ENCODE data around the gene ECSIT.

Gene ECSIT

DNA sequence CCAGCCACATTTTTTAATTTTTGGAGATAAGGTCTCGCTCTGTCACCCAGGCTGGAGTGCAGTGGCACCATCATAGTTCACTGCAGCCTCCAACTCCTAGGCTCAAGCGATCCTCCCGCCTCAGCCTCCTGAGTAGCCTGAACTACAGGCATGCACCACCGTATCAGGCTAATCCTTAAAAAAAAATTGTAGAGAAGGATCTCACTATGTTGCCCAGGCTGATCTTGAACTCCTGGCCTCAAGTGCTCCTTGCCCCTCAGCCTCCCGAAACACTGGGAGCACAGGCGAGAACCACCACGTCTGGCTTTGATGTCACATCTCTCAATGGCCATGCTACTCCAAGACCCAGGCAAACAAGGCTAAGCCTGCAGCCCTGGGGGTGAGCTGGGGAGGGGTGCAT is 72.3 kb downstream of the ECSIT start:
- no peak for DNase-seq (ENCODE audit: low read depth in 1 of 2, low spot score in 1 of 2)
- no peak overlapping the region for H3K27ac ChIP-seq (replicated peaks)
- no peaks in the 10 kb centered on the region for H3K27me3 ChIP-seq (ENCODE audit: insufficient read depth, poor library complexity, severe bottlenecking)
- TF ChIP-seq SPI1 (IDR thresholded peaks at IDR 0.05; ENCODE audit: borderline replicate concordance, low read depth) (no peak), POLR2AphosphoS5 (IDR thresholded peaks at IDR 0.05; ENCODE audit: low read depth) (no peak), GABPA (IDR thresholded peaks at IDR 0.05; ENCODE audit: low read depth) (no peak)
- TF ChIP-seq, protein P1, sequence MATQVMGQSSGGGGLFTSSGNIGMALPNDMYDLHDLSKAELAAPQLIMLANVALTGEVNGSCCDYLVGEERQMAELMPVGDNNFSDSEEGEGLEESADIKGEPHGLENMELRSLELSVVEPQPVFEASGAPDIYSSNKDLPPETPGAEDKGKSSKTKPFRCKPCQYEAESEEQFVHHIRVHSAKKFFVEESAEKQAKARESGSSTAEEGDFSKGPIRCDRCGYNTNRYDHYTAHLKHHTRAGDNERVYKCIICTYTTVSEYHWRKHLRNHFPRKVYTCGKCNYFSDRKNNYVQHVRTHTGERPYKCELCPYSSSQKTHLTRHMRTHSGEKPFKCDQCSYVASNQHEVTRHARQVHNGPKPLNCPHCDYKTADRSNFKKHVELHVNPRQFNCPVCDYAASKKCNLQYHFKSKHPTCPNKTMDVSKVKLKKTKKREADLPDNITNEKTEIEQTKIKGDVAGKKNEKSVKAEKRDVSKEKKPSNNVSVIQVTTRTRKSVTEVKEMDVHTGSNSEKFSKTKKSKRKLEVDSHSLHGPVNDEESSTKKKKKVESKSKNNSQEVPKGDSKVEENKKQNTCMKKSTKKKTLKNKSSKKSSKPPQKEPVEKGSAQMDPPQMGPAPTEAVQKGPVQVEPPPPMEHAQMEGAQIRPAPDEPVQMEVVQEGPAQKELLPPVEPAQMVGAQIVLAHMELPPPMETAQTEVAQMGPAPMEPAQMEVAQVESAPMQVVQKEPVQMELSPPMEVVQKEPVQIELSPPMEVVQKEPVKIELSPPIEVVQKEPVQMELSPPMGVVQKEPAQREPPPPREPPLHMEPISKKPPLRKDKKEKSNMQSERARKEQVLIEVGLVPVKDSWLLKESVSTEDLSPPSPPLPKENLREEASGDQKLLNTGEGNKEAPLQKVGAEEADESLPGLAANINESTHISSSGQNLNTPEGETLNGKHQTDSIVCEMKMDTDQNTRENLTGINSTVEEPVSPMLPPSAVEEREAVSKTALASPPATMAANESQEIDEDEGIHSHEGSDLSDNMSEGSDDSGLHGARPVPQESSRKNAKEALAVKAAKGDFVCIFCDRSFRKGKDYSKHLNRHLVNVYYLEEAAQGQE (IDR thresholded peaks at IDR 0.05; ENCODE audit: insufficient replicate concordance, low read depth) = no peak
- TF ChIP-seq, protein P2, sequence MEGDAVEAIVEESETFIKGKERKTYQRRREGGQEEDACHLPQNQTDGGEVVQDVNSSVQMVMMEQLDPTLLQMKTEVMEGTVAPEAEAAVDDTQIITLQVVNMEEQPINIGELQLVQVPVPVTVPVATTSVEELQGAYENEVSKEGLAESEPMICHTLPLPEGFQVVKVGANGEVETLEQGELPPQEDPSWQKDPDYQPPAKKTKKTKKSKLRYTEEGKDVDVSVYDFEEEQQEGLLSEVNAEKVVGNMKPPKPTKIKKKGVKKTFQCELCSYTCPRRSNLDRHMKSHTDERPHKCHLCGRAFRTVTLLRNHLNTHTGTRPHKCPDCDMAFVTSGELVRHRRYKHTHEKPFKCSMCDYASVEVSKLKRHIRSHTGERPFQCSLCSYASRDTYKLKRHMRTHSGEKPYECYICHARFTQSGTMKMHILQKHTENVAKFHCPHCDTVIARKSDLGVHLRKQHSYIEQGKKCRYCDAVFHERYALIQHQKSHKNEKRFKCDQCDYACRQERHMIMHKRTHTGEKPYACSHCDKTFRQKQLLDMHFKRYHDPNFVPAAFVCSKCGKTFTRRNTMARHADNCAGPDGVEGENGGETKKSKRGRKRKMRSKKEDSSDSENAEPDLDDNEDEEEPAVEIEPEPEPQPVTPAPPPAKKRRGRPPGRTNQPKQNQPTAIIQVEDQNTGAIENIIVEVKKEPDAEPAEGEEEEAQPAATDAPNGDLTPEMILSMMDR (IDR thresholded peaks at IDR 0.05; ENCODE audit: insufficient read depth, low read length) = no peak
- no peak overlapping the region for H3K4me3 ChIP-seq (replicated peaks; ENCODE audit: insufficient read depth, low read length)

Small RNA genes lying within 50 kb of the gene (microRNA-seq; reads per million reads assigned to microRNA genes)
- 22.6 reads per million, percentile 47 among the genes with 10 or more reads in this experiment for gene MIR7974
